OCI-LY3 (cell line): ENCODE measurements around the gene TMPRSS3.

Experiments used
- CTCF ChIP-seq: fragments of 200-600, 300-600 bp; sonication (generic); IDR thresholded peaks from 2 replicates; pipeline ENCODE4 v1.5.1; 2014; ENCODE audit warnings: antibody characterized with exemption, low read length, low read depth
- EZH2phosphoT487 ChIP-seq: fragments of 200-600 bp; shearing (Covaris generic); IDR thresholded peaks from 2 replicates; pipeline ENCODE4 v1.6.1; 2018; ENCODE audit warnings: antibody characterized with exemption, mixed run types, low read depth

GRCh38 chr21:42353623-42354022 is 42.2 kb downstream of the TMPRSS3 start:
- TF ChIP-seq CTCF (no peak), EZH2phosphoT487 (no peak)
